GM23338 (cell line): ENCODE results near the gene PAK4. TPM values are rescaled to one million over a fixed set of nuclear protein-coding genes. Genes with fewer than 3 reads are reported as not detected.

Source experiments
- ATAC-seq: fragments of 200-7000 bp; cut with Tn5 transposase; 3 replicates; pipeline ENCODE4 v1.9.1; 2020
- DNase-seq: peaks from one replicate; pipeline ENCODE4 v3.0.0-alpha.2; 2015; ENCODE audit warnings: low spot score
- H2AFZ ChIP-seq: fragments of 200-600 bp; sonication (generic); 2 replicates; pipeline ENCODE4 v1.8.0; 2016; ENCODE audit warnings: antibody characterized with exemption, mild to moderate bottlenecking, moderate library complexity
- H3F3A ChIP-seq: fragments of 200-600 bp; sonication (generic); replicated peaks from 2 replicates; pipeline ENCODE4 v1.8.0; 2017; ENCODE audit warnings: antibody characterized with exemption, mixed run types, low read depth
- H3K27ac ChIP-seq: fragments of 200-600 bp; sonication (generic); 2 replicates; pipeline ENCODE4 v1.6.1; 2016; ENCODE audit warnings: low read depth
- H3K27me3 ChIP-seq: fragments of 200-600 bp; sonication (generic); 2 replicates; pipeline ENCODE4 v1.8.0; 2016; ENCODE audit warnings: mild to moderate bottlenecking, mixed run types, moderate library complexity; ENCODE audit not compliant: insufficient read depth
- H3K36me3 ChIP-seq: fragments of 200-600 bp; sonication (generic); 2 replicates; pipeline ENCODE4 v1.8.0; 2016; ENCODE audit warnings: mild to moderate bottlenecking; ENCODE audit not compliant: insufficient read depth
- H3K4me1 ChIP-seq: fragments of 200-600 bp; sonication (generic); 2 replicates; pipeline ENCODE4 v1.8.0; 2016; ENCODE audit warnings: mild to moderate bottlenecking, moderate library complexity; ENCODE audit not compliant: insufficient read depth
- H3K4me2 ChIP-seq: fragments of 200-600 bp; sonication (generic); 2 replicates; pipeline ENCODE4 v1.7.1; 2017; ENCODE audit warnings: mixed run types
- H3K4me3 ChIP-seq: fragments of 200-600 bp; sonication (generic); 2 replicates; pipeline ENCODE4 v1.6.1; 2016; ENCODE audit warnings: mixed run types
- H3K79me2 ChIP-seq: fragments of 200-600 bp; sonication (generic); replicated peaks from 2 replicates; pipeline ENCODE4 v1.8.0; 2017; ENCODE audit warnings: mild to moderate bottlenecking; ENCODE audit not compliant: insufficient read depth
- H3K9me2 ChIP-seq: fragments of 200-600 bp; sonication (generic); 2 replicates; pipeline ENCODE4 v1.8.0; 2017; ENCODE audit not compliant: insufficient read depth
- H4K20me1 ChIP-seq: fragments of 200-600 bp; sonication (generic); replicated peaks from 2 replicates; pipeline ENCODE4 v1.8.0; 2017; ENCODE audit warnings: mild to moderate bottlenecking; ENCODE audit not compliant: insufficient read depth
- H3K27ac Mint-ChIP-seq: 2 replicates; pipeline ENCODE4 v1.8.0; 2020; ENCODE audit warnings: inconsistent platforms, mild to moderate bottlenecking, moderate library complexity, mixed read lengths
- H3K27me3 Mint-ChIP-seq: 3 replicates; pipeline ENCODE4 v1.8.0; 2022; ENCODE audit warnings: low read depth, mild to moderate bottlenecking, moderate library complexity, mixed read lengths, inconsistent platforms; ENCODE audit not compliant: insufficient read depth, poor library complexity
- H3K36me3 Mint-ChIP-seq: 3 replicates; pipeline ENCODE4 v1.8.0; 2021; ENCODE audit warnings: low read depth, mild to moderate bottlenecking, inconsistent platforms, moderate library complexity, mixed read lengths
- H3K4me1 Mint-ChIP-seq: 3 replicates; pipeline ENCODE4 v1.8.0; 2020; ENCODE audit warnings: mild to moderate bottlenecking, inconsistent platforms, mixed read lengths
- H3K4me3 Mint-ChIP-seq: 3 replicates; pipeline ENCODE4 v1.8.0; 2021; ENCODE audit warnings: moderate library complexity, mild to moderate bottlenecking, inconsistent platforms, mixed read lengths
- H3K9me3 Mint-ChIP-seq: 3 replicates; pipeline ENCODE4 v1.8.0; 2020; ENCODE audit warnings: moderate library complexity, mild to moderate bottlenecking, inconsistent platforms, mixed read lengths
- CREB1 ChIP-seq: fragments of 250-450 bp; sonication (Bioruptor Pico); IDR thresholded peaks from 2 replicates; pipeline ENCODE4 v1.5.0; 2020; ENCODE audit warnings: low read depth, mild to moderate bottlenecking, moderate library complexity
- ETS1 ChIP-seq: IDR thresholded peaks from 2 replicates; pipeline ENCODE4 v1.6.1; 2016; ENCODE audit warnings: antibody characterized with exemption
- JUNB ChIP-seq: IDR thresholded peaks from one replicate; pipeline ENCODE4 v1.6.1; 2016; ENCODE audit warnings: antibody characterized with exemption; ENCODE audit not compliant: unreplicated experiment
- STAT1 ChIP-seq: IDR thresholded peaks from one replicate; pipeline ENCODE4 v1.6.1; 2016; ENCODE audit warnings: antibody characterized with exemption; ENCODE audit not compliant: unreplicated experiment
- ZNF114 ChIP-seq: fragments of 250-450 bp; sonication (Bioruptor Pico); IDR thresholded peaks from 2 replicates; pipeline ENCODE4 v1.5.0; 2020; ENCODE audit warnings: mild to moderate bottlenecking, moderate library complexity
- ZNF462 ChIP-seq: fragments of 250-450 bp; sonication (Bioruptor Pico); IDR thresholded peaks from 2 replicates; pipeline ENCODE4 v1.5.0; 2020; ENCODE audit warnings: mild to moderate bottlenecking, moderate library complexity
- polyA plus RNA-seq: library from polyadenylated mRNA; unstranded; fragments of >200 nt; fragmentation: Nextera tagmentation; extraction: Ambion mirVana; gene quantifications from 2 replicates; pipeline ENCODE4 v1.2.1, GENCODE V29; 2016
- total RNA-seq: library from RNA; depleted of rRNA; stranded (reverse); fragments of >200 nt; shearing (Covaris generic); gene quantifications from 2 replicates; pipeline ENCODE4 v1.2.3, GENCODE V29; 2014

Gene PAK4
- total and polyA plus RNA-seq, 2 experiments from 2014 or later, result 28.7 to 35.4 TPM

DNA sequence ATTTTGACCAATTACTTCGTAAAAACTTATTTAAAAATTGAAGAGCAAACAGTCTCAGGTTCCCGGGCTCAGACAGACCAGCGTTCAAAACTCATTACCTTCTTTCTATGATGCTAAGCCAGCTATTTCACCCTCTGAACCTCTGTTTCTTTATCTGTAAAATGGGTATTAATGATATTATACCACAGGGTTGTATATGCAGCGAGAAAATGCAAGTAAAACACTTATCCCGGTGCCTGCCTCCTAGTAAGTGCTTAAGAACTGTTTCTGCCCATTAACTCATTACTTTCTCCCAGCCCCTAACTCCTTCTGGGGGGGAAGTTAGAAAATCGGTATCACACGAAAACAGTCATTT is 410 bp upstream of the PAK4 start:
- DNase-seq (no peak), ATAC-seq (no peak)
- Mint-ChIP-seq H3K4me1 (peaks cover 31% of the 10 kb centered on the region), H3K9me3 (no peaks in the 10 kb centered on the region), H3K36me3 (no peaks in the 10 kb centered on the region), H3K4me3 (peak overlapping the region; percentile 87), H3K27ac (peak overlapping the region; percentile 95; the same call in 1 of the 2 replicates), H3K27me3 (peaks cover 16% of the 10 kb centered on the region)
- no peaks in the 10 kb centered on the region for H3K27me3 ChIP-seq
- TF ChIP-seq STAT1 (no peak), ETS1 (no peak), JUNB (no peak), CREB1 (CRISPR knock-in tag) (no peak), ZNF462 (CRISPR knock-in tag) (no peak), ZNF114 (no peak)
- 0 out of 2 replicates have a peak, but pooled peaks cover 6% of the 10 kb centered on the region for H3F3A ChIP-seq
- H2AFZ ChIP-seq, result no peak overlapping the region
- peaks cover 40% of the 10 kb centered on the region for H3K79me2 ChIP-seq
- peaks cover 12% of the 10 kb centered on the region for H4K20me1 ChIP-seq
- peak overlapping the region; percentile 74; the same call in 1 of the 2 replicates for H3K27ac ChIP-seq
- no peak overlapping the region for H3K4me3 ChIP-seq
- no peaks in the 10 kb centered on the region for H3K36me3 ChIP-seq
- peaks cover 19% of the 10 kb centered on the region for H3K4me1 ChIP-seq
- H3K4me2 ChIP-seq, result no peak overlapping the region
- no peaks in the 10 kb centered on the region for H3K9me2 ChIP-seq
